Measurements from ENCODE around the gene SPEM3.

DNA sequence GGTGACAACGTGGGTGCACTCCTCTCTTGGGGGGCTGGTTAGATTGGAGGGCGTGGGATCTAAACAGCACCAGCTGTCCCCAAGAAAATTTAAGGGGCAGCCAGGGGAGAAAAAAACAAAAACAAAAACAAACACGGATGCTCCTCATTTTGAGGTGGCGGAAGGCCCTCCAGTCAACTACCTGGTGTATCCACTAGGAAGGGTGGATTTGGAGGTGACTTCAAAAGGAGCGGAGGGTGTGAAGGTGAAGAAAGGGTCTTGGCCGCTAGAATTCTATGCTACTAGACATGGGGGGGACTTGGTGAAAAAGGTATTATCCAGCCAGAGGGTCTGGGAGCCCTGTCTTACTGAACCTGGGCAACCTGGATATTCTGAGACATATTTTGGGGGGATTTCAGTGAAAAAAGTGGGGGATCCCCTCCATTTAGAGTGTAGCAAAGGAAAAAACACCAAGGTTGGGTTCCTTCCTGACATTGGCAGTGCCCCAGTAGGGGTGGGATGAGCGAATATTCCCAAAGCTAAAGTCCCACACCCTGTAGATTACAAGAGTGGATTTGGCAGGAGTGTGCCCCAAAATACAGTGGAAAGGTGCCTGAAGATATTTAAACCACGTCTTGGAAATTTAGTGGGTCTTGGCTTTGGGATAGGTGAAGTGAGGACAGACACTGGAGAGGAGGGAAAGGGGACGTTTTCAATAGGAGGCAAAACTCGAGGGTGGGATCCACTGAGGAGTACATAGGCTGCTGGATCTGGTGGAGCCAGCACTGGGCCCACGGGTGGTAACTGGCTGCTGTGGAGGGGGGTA is 10.2 kb downstream of the SPEM3 start:
- TF ChIP-seq, protein P1, sequence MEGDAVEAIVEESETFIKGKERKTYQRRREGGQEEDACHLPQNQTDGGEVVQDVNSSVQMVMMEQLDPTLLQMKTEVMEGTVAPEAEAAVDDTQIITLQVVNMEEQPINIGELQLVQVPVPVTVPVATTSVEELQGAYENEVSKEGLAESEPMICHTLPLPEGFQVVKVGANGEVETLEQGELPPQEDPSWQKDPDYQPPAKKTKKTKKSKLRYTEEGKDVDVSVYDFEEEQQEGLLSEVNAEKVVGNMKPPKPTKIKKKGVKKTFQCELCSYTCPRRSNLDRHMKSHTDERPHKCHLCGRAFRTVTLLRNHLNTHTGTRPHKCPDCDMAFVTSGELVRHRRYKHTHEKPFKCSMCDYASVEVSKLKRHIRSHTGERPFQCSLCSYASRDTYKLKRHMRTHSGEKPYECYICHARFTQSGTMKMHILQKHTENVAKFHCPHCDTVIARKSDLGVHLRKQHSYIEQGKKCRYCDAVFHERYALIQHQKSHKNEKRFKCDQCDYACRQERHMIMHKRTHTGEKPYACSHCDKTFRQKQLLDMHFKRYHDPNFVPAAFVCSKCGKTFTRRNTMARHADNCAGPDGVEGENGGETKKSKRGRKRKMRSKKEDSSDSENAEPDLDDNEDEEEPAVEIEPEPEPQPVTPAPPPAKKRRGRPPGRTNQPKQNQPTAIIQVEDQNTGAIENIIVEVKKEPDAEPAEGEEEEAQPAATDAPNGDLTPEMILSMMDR (IDR thresholded peaks at IDR 0.05; ENCODE audit: insufficient read depth, low read length, poor library complexity, severe bottlenecking), result no peak
- no peak for TF ChIP-seq EZH2phosphoT487 (conservative IDR thresholded peaks at IDR 0.05; ENCODE audit: low read length)

All from SU-DHL-6 (cell line).